ENCODE data around the gene RAB3C.

RAB3C gene

DNA sequence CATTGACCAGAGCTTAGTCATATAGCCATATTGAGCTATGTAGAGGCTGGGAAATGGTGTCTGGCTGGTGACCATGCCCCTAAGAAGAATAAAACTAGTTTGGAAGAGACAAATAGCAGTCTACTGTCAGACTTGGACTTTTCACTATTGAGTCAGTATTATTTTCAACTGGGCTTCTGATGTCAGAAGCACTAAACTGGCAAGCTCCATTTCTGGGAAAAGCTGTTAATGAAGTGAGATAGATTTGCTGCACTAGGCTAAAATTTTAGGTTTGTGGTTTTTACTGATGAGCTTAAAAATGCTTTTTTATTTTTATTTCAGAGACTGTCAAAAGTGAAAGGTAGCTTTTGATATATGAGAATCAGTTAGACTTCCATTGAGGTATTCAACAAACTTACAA is 220.2 kb downstream of the RAB3C start:
- Histone ChIP-seq H3K4me3 (ENCODE audit: low read depth in 1 of 2, low read length in 1 of 2) (no peak overlapping the region), H3K27me3 (no peaks in the 10 kb centered on the region)

DNA sequence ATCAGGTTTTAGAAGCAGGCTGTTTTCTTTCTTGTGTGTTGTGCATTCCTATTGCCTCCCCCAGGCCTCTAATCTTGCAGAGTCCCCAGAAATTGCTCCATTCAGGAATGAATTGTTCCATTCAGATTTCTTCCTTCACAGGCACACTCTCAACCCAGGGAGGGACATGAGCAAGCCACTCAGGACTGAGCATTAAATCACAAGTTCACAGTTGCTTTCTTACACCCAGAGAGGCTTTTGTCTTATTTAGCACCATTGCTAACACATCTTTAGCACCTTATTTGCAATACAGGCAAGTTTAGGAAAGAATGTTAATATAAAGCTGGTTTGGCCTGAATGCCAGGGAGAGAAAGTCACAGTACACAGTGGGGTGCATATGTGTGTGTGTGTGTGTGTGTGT is 221.4 kb downstream of the RAB3C start:
- Histone ChIP-seq H3K4me3 (ENCODE audit: low read depth in 1 of 2, low read length in 1 of 2) (no peak overlapping the region), H3K27me3 (no peaks in the 10 kb centered on the region), H3K36me3 (no peaks in the 10 kb centered on the region), H3K9me3 (no peaks in the 10 kb centered on the region), H3K4me1 (ENCODE audit: control insufficient read depth in 1 of 2, insufficient read depth in 1 of 2, low read depth in 1 of 2, low read length in 1 of 2) (no peaks in the 10 kb centered on the region), H3K27ac (no peak overlapping the region)
- TF ChIP-seq, protein P1, sequence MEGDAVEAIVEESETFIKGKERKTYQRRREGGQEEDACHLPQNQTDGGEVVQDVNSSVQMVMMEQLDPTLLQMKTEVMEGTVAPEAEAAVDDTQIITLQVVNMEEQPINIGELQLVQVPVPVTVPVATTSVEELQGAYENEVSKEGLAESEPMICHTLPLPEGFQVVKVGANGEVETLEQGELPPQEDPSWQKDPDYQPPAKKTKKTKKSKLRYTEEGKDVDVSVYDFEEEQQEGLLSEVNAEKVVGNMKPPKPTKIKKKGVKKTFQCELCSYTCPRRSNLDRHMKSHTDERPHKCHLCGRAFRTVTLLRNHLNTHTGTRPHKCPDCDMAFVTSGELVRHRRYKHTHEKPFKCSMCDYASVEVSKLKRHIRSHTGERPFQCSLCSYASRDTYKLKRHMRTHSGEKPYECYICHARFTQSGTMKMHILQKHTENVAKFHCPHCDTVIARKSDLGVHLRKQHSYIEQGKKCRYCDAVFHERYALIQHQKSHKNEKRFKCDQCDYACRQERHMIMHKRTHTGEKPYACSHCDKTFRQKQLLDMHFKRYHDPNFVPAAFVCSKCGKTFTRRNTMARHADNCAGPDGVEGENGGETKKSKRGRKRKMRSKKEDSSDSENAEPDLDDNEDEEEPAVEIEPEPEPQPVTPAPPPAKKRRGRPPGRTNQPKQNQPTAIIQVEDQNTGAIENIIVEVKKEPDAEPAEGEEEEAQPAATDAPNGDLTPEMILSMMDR (IDR thresholded peaks at IDR 0.05) = no peak

More for the DNA sequence above, 220.2 kb downstream of the RAB3C start:
- TF ChIP-seq, protein P1 (IDR thresholded peaks at IDR 0.05) = no peak
- Histone ChIP-seq H3K9me3 (no peaks in the 10 kb centered on the region), H3K4me1 (ENCODE audit: control insufficient read depth in 1 of 2, insufficient read depth in 1 of 2, low read depth in 1 of 2, low read length in 1 of 2) (no peaks in the 10 kb centered on the region), H3K36me3 (no peaks in the 10 kb centered on the region), H3K27ac (no peak overlapping the region)

DNA sequence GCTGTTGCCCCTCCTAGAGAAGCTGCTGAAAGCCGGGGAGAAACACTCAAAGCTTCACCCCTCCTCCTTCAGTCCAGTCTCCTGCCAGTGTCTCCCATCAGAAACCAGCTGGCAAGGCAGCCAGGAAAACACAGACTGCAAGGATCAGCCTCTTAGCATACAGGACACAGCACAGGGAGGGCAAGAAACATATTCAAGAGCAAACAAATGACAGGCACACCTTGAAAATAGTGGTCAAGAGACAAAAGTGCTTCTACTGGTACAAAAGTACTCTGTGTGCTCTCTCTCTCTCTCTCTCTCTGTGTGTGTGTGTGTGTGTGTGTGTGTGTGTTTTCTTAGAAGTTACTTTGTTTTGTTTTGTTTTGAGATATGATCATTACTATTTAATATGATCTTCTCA is 227.2 kb downstream of the RAB3C start:
- Histone ChIP-seq H3K9me3 (no peaks in the 10 kb centered on the region), H3K4me1 (ENCODE audit: control insufficient read depth in 1 of 2, insufficient read depth in 1 of 2, low read depth in 1 of 2, low read length in 1 of 2) (no peaks in the 10 kb centered on the region), H3K4me3 (ENCODE audit: low read depth in 1 of 2, low read length in 1 of 2) (no peak overlapping the region), H3K27ac (no peak overlapping the region), H3K36me3 (no peaks in the 10 kb centered on the region), H3K27me3 (no peaks in the 10 kb centered on the region)
- TF ChIP-seq, protein P1 (IDR thresholded peaks at IDR 0.05) = no peak

DNA sequence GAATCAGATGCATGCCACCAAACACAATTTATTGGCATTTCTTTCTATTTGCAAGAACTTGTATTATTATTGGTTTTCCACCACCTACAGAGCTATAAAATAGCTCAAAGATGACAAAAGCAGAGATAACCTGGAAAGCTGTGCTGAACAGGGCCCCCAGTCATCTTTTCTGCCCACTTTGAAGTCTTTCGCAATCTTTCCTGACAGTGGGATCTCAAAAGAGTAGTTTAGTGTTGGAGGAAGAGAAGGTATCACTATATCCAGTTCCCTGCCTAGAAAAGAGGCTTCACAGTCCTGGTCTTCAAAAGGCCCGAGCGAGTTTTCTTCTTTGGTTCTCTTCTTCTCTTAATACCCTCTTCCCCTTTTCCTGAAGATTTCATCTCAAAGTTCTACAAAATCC is 231.0 kb downstream of the RAB3C start:
- TF ChIP-seq, protein P1 (IDR thresholded peaks at IDR 0.05) = no peak
- Histone ChIP-seq H3K27me3 (no peaks in the 10 kb centered on the region), H3K36me3 (no peaks in the 10 kb centered on the region), H3K27ac (no peak overlapping the region), H3K4me1 (ENCODE audit: control insufficient read depth in 1 of 2, insufficient read depth in 1 of 2, low read depth in 1 of 2, low read length in 1 of 2) (no peaks in the 10 kb centered on the region), H3K9me3 (no peaks in the 10 kb centered on the region), H3K4me3 (ENCODE audit: low read depth in 1 of 2, low read length in 1 of 2) (no peak overlapping the region)

DNA sequence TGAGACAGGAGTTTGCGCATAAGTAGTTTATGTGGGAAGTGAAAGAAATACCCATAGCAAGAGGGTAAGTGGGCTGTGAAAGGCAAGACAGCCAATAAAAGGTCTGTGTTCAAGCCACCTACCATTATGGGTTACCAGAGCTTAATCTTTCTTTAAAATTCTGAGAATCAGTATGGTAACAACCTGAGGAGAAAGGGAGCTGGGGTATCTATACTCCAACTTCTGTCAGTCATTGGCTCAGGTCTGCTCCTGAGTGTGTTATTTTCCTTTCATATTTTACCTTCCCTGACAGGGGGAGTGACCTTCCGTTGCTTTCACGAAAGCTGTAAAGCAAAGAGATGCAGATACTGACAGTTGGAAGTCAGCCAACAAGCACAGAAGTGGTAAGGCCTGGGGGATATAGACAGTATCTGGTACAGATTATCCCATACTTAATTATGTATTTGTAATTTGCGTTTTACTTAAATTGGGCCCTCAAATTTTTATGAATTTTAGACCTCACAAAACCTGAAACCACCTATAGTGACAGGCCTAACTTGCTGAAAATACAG is 233.4 kb downstream of the RAB3C start:
- Histone ChIP-seq H3K4me3 (ENCODE audit: low read depth in 1 of 2, low read length in 1 of 2) (no peak overlapping the region), H3K27ac (no peak overlapping the region), H3K36me3 (no peaks in the 10 kb centered on the region), H3K9me3 (no peaks in the 10 kb centered on the region), H3K27me3 (no peaks in the 10 kb centered on the region), H3K4me1 (ENCODE audit: control insufficient read depth in 1 of 2, insufficient read depth in 1 of 2, low read depth in 1 of 2, low read length in 1 of 2) (no peaks in the 10 kb centered on the region)
- TF ChIP-seq, protein P1 (IDR thresholded peaks at IDR 0.05) = no peak

DNA sequence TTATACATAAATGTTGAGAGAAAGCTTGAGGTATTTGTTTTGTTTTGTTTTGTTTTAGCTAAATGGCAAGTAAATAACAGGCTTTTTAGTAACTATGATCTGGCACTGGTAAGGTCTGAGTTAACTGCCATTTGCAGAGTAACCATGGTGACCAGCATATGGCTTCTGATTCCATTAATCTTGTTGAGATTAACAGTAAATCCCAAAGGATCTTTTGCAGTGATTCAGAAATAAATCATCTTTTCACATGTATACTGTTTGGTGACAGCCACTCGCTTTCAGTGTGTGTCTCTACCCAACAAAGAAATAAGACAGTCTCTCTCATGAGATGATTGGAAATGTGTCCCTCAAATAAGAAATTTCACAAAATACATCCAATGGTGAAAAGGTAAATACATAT is 235.6 kb downstream of the RAB3C start:
- TF ChIP-seq, protein P1 (IDR thresholded peaks at IDR 0.05) = no peak
- H3K4me3 ChIP-seq (ENCODE audit: low read depth in 1 of 2, low read length in 1 of 2) = no peak overlapping the region
- H3K27ac ChIP-seq = no peak overlapping the region
- no peaks in the 10 kb centered on the region for H3K27me3 ChIP-seq
- no peaks in the 10 kb centered on the region for H3K9me3 ChIP-seq
- H3K36me3 ChIP-seq = no peaks in the 10 kb centered on the region
- no peaks in the 10 kb centered on the region for H3K4me1 ChIP-seq (ENCODE audit: control insufficient read depth in 1 of 2, insufficient read depth in 1 of 2, low read depth in 1 of 2, low read length in 1 of 2)
